NCI-H2029 (cell line): ENCODE measurements around the gene SLC29A3.

Experiments used
- DNase-seq: peaks from one replicate; lab custom pipeline; 2025; lab: John Stamatoyannopoulos, UW

The SLC29A3 gene

DNA sequence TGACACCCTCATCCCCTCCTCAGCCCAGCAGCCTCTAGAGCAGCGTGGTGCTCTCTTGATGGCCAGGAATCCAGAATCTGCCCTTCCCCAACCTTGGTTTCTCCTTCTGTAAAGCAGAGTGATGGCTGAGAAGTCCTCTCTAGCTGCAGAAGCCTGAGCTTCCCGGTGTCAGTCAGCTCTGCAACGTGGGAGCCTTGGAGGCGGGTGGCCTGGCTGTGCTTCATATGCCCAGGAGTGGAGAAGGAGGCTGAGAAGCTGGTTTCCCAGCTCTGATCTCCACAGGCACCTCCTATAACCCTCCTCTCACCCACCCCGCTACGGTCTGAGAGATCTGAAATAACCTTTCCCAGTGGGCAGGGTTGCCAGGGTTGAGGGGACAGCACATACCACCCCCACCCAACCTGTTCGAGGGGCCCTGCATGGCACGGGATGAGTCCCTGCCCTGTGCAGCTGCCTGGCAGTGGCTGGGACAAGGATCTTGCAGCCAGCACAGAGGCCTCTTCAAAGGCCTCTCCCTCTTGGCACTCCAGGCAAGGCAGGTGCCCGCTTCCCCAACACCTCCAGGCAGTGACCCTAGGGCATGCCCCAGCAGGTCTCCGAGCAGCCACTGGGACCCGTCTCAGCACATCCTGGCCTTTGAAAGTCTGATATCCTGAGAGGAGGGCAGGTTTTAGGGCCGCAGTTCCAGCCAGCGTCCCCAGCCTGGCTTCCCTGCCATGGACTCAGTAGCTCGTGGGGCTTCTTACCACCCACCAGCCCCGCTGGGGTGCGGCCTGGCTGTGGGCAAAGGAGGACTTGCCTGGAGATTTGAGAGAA is 18.3 kb upstream of the SLC29A3 start:
- no peak for DNase-seq

DNA sequence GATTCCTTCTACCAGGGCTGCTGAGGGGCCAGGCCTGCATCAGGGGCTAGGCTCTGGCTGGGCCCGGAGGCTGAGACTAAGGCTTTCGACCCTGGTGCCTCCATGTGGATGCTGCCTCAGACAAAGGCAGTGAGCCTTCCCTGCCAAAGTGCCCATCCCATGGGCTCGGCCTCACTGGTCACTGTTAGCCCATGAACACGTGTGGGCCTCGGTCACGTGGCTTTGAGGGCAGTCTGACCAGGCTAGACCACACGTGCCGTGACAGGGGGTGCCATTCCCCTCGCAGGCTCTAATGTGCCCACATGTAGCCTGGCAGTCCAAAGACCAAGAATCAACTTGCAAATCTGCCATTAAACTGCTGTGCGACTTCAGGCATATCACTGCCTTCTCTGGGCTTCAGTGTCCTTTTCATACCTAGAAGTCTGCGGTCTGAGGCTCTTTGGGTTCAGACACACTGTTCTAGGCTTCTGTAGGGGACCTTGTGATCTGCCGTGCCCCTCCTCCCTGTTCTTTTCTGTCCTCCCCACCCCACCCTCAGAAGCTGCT is 17.6 kb upstream of the SLC29A3 start:
- no peak for DNase-seq

DNA sequence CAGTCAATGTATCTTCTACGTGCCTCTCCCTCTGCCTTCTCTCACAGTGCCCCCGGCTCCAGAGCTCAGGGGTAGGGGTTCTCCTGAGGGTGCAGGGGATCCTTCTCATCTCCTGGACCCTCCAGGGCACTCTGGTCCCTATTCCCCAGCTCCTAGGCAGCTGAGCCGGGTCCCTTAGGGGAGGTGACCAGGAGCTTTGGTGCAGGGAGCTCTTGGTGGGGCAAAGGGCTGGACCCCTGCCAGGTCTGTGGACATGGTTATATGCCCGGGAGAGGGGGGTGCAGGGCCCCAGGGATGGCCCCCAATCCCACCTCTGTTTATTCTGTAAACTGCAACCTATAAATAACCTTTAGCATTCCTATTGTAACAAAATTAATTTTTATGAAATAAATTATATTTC is 16.6 kb upstream of the SLC29A3 start:
- DNase-seq = no peak

DNA sequence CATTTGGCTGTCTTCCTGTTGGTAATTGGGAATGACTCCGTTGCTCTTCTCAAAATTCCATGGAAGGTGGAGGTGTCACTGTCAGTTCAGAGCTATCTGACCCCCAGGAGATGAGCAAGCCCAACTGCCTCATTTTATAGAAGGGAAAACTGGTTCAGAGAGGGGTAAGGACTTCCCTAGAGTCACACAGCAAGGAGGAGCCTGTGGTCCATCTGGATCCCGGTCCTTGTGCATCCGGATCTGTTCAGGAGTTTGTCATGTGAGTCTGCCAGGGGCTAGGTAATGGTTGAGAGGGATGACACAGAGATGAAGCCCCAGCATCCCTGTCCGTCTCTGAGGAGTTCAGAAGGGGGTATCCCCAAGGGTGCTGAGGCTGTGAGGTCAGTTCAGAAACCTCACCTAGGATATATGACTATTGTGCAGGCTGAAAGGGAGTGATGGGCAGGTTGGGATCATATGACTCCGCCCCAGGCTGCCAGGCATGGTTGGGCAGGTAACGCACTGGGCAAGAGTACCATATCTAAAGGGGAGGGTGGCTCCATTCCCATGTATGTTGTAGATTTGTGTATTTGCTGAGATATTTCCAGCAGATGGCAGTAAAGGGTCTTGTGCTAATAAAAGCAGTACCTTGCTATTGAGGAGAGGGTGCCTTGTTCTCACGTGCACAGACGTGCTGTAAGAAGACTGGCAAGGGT is 16.0 kb upstream of the SLC29A3 start:
- peak; percentile 24 for DNase-seq

DNA sequence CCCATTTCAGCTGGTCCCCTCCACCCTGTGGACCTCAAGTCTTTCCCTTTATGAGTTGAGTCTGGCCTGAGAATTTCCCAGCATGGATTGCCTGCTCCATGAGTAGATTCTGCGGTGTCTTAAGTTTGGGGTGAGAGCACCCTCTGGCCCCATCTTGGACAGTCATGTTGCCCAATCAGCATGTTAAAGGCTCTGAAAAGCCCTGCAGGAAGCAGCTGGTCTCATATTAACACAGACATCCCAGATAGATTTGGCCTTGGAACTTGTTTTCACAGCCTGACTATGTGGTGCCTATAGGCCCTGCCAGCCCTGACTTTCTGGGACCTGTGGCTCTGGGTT is 15.5 kb upstream of the SLC29A3 start:
- no peak for DNase-seq

DNA sequence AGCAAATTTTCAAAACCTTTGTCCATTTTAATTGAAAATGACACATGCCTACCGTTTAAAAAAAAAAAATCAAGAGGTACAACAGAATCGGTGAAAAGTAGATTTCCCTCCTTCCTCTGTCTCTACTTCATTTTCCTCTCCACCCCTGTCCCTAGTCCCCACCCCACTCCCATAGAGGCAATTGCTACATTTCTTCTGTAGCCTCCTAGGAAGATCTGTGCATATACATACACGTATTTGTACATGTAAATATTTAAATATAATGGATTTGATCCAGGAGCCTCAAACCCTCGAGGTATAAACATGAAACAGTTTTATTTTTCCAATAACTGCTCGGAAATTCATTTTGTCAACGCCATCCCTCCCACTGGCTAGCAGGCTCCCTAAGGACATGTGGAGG is 14.1 kb upstream of the SLC29A3 start:
- DNase-seq = no peak

DNA sequence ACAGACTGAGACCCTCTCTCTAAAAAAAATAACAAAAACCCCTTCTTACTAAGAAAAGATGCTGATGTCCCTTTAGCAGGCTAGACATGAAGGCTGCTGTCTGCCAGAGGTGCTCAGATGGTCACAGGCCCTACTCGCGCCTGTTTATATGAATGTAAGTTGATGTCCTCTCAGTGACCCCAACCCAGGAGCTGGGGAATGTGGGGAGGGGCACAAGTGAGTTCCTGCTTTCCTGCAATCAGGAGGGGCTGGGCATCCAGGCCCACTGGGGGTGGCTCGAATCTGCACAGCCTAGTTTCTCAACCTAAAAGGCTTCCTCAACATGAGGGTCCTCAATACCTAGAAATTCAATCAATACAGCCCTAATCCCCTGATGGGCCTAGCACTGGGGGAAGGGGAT is 12.1 kb upstream of the SLC29A3 start:
- no peak for DNase-seq

DNA sequence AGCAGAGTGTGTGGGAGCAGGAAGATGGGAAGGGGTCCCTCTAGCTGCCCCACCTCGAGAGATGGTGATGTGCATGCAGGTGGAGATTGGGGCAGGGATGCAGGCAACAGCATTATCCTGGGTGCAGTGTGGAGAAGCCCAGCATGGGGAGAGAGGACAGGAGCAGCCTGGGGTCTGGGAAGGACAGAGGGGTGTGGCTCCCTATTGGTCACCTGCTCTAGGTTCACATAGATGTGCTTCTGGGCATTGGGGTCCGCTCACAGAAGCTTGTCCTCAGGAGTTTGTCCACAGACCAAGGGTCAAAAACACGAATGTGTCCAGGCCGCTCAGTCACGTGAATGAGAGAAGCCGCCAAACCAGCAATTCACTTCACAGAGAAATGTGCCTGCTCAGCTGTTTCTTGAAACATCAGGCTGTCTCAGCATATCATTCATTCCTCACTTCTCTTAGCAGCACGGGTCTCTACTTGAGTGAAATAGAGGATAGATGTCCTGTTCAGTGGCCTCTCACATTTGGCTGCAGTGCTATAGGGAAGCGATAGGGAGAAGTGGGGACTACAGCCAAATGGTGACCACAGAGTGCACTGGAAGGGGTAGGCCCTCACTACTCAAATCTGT is 11.5 kb upstream of the SLC29A3 start:
- no peak for DNase-seq

DNA sequence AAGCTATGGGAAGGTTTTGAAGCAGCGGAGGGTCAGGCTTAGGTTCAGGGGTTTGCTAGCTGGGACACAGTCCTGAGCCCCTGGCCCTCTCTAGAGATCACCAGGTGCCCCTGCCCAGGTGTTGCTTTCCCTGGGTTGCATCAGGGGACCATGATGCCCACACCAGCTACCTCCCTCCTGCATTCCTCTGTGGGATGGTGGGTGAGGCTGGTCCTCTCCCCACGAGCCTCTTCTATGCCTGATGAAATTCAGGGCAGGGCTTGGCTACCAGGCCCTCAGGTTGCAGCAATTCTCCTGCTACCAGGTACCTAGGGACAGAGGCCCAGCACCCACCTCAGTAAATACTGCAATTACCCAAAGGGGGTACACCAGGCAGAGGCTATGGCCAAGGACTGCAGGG is 10.8 kb upstream of the SLC29A3 start:
- no peak for DNase-seq

DNA sequence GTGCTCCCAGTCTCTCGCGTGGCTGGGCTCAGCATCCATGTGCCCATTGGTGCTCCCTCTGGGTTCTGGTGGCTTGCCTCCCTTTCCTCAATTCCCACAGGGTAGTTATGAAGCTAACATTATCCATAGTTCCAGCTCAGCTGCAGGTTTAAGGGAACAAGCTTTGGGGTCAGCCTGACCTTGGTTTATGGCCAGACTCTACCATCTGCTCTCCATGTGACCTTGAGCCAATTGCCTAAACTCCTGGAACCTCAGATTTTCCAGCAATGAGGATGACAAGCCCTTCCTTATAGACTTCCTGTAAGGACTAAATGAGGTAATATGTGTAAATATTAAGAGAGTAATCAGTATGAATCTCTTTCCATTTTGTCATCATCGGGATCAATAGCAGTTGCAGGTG is 10.1 kb upstream of the SLC29A3 start:
- DNase-seq = no peak

DNA sequence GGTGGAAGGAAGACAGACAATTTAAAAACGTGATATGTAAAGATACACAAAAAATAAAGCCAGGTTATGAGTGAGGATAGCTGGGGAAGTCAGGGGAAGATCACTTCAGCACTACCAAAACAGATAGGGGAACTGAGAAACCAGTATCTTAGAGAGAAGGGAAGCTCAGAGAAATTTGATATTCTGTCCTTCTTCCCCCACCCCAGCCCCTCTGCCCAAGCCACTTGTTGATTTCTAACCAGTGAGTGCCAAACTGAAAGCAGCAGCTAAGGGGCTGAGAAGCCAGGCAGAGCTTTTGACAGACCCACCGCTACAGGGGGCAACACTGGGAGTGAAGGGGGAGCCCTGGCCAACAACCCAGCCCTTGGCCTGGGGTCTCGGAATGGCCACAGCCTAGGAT is 9.1 kb upstream of the SLC29A3 start:
- no peak for DNase-seq

DNA sequence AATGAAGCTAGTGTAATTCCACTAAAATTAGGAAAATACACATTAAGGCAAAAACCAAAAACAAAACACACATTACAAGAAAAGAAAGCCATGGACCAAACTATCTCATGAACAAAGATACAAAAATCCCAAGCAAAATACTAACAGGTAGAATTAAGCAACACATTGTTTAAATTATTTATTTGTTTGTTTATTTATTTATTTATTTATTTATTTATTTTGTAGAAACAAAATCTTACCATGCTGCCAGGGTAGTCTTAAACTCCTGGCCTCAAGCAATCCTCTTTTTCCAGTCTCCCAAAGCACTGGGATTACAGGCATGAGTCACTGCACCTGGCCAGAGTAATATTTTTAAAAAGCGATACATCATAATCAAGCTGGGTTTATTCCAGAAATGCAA is 6.8 kb upstream of the SLC29A3 start:
- no peak for DNase-seq

DNA sequence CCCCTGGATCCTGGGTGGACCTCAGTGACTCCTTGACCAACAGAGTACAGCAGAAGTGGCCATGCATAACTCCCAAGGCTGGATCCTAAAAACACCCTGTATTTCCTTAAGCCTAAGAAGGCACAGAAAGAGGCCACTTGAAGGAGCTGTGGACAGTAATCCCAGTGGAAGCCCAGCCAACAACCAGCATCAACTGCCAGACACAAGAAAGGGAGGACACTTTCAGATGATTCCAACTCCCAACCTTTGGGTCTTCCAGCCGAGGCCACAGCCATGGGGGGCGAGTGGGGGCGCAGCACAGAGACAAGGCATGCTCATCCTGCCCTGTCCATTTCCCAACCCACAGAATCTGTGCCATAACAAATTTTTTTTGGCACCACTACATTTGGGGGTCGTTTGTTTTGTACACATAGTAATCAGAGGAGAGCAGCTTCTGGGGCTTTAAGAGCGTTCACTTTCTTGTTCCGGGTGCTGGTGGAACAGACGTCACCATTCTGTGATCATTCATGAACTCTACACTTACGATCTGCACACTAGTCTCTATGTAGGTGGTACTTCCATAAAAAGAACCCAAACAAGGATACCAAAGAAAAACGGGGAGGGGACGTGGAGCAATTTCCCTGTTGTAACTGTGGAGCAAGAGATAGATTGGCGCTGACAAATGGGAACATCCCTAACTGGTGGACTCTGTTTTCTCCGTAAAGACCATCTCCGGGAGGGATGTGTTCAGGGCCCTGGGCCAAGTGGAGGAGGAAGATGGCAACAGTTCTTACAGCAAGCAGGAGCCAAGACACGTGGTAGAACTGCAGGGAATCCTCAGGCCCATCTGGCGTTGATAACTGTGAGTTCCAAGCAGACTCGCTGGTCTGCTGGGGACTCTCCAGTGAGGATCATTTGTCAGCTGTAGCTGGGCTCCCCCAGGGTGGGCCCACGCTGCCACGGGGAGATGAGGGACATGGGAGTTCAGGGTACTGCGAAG is 6.0 kb upstream of the SLC29A3 start:
- DNase-seq = no peak

DNA sequence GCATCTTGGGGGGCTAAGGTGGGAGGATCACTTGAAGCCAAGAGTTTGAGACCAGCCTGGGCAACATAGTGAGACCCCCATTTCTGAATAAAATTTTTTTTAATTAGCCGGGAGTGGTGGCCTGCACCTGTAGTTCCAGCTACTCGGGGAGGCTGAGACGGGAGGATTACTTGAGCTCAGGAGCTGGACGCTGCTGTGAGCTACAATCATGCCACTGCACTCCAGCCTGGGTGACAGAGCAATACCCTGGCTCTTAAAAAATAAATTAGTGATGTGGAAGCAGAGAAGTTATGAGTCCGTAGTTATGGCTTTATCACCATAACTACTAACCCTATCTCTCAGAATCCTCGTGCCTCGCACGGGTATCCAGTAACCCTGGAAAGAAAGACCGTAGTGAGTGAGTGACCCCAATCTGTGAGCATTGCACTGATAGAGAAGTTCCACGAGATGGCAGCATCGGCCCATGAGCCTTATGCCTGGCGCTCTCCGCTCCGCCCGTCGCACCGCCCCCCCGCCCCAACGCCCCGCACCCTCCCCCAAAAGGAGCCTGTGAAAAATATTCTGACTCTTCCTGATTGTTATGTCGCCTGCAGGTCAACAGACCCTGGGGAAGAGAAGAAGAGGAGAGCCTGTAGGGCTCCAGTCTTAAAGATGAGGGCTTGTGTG is 4.9 kb upstream of the SLC29A3 start:
- DNase-seq = no peak

DNA sequence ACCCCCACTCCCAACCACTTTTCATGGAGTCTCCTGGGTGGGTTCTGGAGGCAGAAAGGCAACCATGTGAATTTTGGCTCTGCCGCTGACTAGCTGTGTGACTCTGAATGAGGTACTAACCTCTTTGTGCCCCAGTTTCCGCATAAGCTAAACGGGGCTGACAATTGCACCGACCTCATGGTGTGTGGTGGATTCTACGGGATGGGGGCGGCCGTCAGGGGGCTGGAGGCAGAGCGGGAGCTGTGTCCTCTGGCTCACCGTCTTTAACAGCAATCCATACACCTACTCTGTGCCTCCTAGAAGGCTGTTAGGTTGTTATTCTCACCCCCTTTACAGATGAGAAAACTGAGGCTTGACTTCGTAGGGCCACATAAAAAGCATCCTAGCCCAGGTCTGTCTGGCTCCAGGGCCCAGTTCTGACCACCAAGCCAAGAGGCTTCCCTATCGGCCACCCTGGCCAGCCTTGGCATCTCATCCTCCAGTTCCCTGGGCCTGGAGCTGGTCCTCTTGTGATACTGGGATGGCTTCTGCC is 4.3 kb upstream of the SLC29A3 start:
- DNase-seq = no peak

DNA sequence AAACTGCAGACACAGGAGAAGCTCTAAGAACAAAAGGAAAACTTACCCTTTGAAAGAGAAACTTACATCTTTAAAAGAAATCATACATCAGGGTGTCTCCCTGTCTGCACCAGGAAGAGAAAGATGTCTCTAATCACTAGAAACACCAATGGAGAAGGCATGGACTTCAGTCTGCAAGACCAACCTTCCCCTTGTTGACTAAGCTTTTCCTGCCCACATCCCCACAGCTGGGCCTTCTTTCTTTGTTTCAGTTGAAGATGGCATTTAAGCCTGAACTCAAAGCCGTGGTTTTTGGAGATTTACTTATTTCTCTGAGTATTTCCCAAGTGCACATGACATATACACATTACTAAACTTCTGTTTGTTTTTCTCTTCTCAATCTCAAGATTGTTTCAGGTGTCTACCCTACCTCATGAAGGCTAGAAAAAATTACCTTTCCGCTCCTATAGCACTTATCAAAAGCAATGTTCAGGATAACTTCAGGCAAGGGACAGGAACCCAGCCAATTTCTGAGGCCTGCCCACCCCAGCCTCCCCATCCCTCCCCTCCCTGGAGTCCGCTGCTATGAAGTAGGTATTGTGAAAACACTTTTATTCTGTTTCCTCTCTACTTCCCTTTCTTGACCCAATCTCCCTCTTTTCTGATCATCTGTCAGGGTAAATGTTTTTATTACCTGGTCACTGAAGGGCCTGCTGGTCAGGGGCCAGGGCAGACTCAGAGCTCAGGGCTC is 2.8 kb upstream of the SLC29A3 start:
- no peak for DNase-seq

DNA sequence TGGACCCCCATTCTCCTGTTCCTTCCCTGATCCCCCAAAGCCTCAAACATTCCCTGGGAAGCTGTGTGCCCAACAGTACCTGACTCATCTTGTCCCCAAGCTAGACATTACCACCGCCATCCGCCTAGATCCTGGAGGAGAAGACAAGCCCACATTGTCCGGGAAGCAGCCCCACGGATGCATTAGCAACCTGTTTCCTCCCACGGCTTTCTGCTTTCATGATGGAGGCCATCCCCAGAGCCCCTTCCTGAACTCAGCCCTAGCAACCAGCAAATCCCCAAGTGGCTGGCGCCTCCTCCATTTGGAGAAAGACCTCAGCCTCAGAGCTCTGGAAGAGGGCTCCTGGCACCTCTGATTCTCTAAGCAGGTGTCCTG is 2.3 kb upstream of the SLC29A3 start:
- DNase-seq = no peak

DNA sequence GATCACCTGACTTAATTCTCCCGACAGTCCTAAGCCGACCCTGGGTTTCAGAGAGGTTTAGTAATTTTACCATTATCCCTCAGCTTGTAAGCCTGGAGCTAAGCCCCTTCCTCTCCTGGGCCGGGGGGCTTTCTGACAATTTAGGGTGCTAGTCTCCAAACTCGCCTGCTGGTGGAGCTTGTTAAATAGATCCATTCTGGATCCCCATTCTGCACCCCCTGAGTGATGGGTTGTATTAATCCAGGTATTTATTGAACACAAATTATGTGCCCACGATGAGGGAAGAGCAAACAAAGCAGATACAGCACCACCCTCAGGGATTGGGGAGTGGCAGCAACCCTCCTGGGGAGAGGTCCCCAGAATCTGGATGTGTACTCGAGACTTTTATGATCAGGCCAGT is 1.3 kb upstream of the SLC29A3 start:
- DNase-seq = no peak

DNA sequence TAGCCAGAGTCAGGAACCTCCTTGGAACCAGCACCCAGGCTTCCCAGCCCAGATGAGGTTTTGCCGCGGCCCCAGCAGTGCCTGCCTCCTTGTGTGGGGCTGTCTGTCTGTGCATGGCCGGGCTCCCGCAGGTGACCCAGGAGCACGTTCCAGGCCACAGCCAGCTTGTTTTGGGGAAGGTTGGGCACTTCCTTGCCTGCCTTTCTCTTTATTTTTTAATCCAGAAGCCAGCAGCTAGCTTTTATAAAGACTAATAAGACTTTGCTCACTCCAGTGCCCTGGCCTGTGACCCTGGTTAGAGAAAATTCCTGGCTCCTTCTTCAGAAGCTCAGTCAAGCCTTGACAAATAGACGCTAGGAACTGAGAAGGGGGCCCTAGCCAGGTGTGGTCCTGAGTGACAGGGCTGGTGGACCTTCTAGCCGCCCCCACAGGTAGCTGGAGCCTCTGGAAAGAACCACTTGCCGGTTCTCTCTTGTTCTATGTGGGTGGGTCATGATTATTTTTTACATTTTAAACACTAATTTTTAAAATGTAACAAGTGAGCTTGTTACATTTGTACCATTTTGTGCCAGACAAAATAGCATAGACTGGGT is 837 bp downstream of the SLC29A3 start:
- DNase-seq = no peak

DNA sequence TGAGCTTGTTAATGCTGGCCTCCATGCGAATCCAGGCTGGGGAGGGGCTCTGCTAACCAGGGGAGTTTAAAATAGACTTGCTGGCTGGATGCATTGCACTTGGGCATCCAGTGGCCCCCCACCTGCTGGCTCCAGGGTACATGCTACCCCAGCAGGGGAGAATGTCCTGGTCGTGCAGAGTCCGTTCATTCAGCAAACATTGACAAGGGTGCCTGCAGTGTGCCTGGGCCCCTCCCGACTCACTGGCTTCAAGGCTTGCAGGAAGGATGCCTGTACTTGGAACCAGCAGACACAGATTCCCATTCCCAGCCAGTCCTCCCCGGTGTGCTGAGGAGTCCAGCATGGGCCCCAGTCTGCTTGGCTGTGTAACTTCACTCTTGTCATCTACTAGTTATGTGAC is 1.5 kb downstream of the SLC29A3 start:
- no peak for DNase-seq
